GM12872 (cell line): ENCODE measurements around the gene ST3GAL4.

Experiments used
- CTCF ChIP-seq: IDR thresholded peaks from 3 replicates; pipeline ENCODE4 v1.5.1; 2011; ENCODE audit warnings: low read depth, mild to moderate bottlenecking, low read length, moderate library complexity; ENCODE audit not compliant: insufficient read depth

The ST3GAL4 gene

DNA sequence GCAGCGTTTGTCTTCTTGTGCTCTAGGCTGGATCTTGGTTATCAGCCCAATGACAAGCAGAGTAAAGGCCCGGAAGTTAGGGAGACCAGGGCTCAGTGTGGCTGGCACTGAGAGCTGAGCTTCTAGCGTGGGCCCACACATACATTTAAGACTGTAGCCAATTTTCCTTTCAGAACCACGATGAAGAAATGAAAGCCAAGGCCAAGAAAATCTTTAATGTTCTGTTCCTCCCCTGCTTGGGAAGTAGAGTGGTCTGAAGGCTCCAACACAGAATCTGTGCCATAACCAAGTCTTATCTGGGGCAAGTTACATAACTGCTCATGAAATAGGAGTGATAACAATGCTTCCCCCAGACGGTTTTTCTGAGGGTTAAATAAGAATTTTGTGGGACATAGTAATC is 4.7 kb upstream of the ST3GAL4 start:
- no peak for TF ChIP-seq CTCF

DNA sequence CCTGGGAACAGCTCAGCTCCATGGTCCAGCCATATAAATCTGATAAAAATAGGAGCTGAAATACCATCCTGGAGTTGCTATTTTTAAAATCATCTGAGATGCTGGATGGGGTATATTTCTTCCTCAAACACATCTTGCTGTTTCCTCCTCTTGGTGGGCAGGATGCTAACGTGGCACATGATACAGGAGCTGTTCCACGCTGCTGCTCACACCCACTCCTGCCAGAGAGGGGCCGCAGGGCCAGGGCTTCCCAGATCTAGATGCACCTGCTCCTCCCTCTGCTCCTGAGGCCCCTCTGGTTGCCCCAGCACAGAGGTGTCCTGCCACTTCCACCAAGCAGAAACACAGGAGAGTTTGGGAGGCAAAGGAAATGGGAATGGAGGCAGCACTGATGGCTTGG is 3.3 kb upstream of the ST3GAL4 start:
- TF ChIP-seq CTCF = no peak

DNA sequence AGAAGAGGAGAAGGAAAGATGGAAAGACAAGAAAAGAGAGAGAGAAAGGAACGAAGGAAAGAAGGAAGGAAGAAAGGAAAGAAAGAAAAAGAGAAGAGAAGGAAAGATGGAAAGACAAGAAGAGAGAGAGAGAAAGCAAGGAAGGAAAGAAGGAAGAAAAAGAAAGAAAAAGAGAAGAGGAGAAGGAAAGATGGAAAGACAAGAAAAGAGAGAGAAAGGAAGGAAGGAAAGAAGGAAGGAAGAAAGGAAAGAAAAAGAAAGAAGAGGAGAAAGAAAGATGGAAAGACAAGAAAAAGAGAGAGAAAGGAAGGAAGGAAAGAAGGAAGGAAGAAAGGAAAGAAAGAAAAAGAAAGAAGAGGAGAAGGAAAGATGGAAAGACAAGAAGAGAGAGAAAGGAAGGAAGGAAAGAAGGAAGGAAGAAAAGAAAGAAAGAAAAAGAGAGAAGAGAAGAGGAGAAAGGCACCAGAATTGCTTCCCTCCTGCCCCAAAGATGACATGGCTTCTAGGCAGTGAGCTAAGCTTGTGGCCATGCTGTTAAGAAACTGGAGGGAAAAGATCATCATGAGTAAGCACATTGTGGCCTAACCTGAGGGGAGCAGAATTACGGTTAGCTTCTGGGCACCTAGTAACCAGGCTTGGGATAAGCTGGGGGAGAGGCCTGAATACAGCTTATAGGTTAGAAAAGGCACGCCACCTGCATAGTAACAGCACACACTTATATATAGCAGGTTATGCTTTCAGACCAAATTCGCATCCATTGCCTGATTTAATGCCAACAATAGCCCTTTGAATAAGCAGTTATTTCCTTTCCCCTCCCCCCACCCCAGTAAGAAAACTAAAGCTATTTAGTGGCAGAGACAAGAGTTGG is 2.3 kb upstream of the ST3GAL4 start:
- TF ChIP-seq CTCF = no peak

- TF ChIP-seq CTCF = no peak
Measured at GRCh38 chr11:126354631-126355323, 709 bp upstream of the ST3GAL4 start.

- no peak for TF ChIP-seq CTCF
Measured at GRCh38 chr11:126355926-126356897, 726 bp downstream of the ST3GAL4 start.

- no peak for TF ChIP-seq CTCF
Measured at GRCh38 chr11:126357055-126357962, 1.8 kb downstream of the ST3GAL4 start.
